HepG2 (cell line): ENCODE data around the gene PPIG. TPM values are rescaled to one million over a fixed set of nuclear protein-coding genes. Genes with fewer than 3 reads are reported as not detected.

Experiments
- FOXP1 ChIP-seq, 2 experiments: fragments of 450-650 bp in 1 of 2; IDR thresholded peaks; 2 replicates each; pipeline ENCODE4 v1.6.1; 2017 to 2018; ENCODE audit warnings: antibody characterized with exemption in 1 of 2
- MTF1 ChIP-seq: sonication (generic); formaldehyde crosslinking; IDR thresholded peaks from 2 replicates; pipeline ENCODE4 v1.5.0; 2020; ENCODE audit warnings: missing genetic modification reagents
- RARG ChIP-seq: sonication (generic); formaldehyde crosslinking; IDR thresholded peaks from 2 replicates; pipeline ENCODE4 v1.4.0; 2020; ENCODE audit warnings: low read depth, mild to moderate bottlenecking, missing genetic modification reagents
- REPIN1 ChIP-seq: sonication (generic); formaldehyde crosslinking; IDR thresholded peaks from 2 replicates; pipeline ENCODE4 v1.8.0; 2022; ENCODE audit warnings: missing genetic modification reagents, low read depth, mild to moderate bottlenecking, borderline replicate concordance
- SMAD1 ChIP-seq: sonication (generic); formaldehyde crosslinking; IDR thresholded peaks from 2 replicates; pipeline ENCODE4 v1.4.0; 2020; ENCODE audit warnings: missing genetic modification reagents, low read depth, mild to moderate bottlenecking, borderline replicate concordance
- TBX2 ChIP-seq: sonication (generic); formaldehyde crosslinking; IDR thresholded peaks from 2 replicates; pipeline ENCODE4 v1.5.0; 2020; ENCODE audit warnings: missing genetic modification reagents, mild to moderate bottlenecking, borderline replicate concordance
- YY1 ChIP-seq: IDR thresholded peaks from 2 replicates; pipeline ENCODE4 v1.6.1; 2011; ENCODE audit warnings: low read length, low read depth, moderate library complexity, mild to moderate bottlenecking; ENCODE audit not compliant: insufficient read depth, insufficient replicate concordance
- ZNF10 ChIP-seq: sonication (generic); formaldehyde crosslinking; IDR thresholded peaks from 2 replicates; pipeline ENCODE4 v1.4.0; 2020; ENCODE audit warnings: mild to moderate bottlenecking, low read depth, missing genetic modification reagents, borderline replicate concordance
- ZNF160 ChIP-seq: sonication (generic); formaldehyde crosslinking; IDR thresholded peaks from 2 replicates; pipeline ENCODE4 v1.8.0; 2022; ENCODE audit warnings: mild to moderate bottlenecking, inconsistent platforms, missing genetic modification reagents
- ZNF350 ChIP-seq: sonication (generic); formaldehyde crosslinking; IDR thresholded peaks from 2 replicates; pipeline ENCODE4 v1.4.0; 2020; ENCODE audit warnings: mild to moderate bottlenecking, low read depth, missing genetic modification reagents, borderline replicate concordance
- ZNF431 ChIP-seq: sonication (generic); formaldehyde crosslinking; IDR thresholded peaks from 2 replicates; pipeline ENCODE4 v1.9.0; 2022; ENCODE audit warnings: missing genetic modification reagents, low read depth, mild to moderate bottlenecking, borderline replicate concordance
- ZNF557 ChIP-seq: sonication (generic); formaldehyde crosslinking; IDR thresholded peaks from 2 replicates; pipeline ENCODE4 v1.4.0; 2020; ENCODE audit warnings: missing genetic modification reagents
- polyA plus RNA-seq, 8 experiments: library from polyadenylated mRNA; depleted of rRNA in 3 of 8; stranded (reverse) in 7 of 8; unstranded in 1 of 8; fragments of >200 nt; fragmentation: Illumina TruSeq in 4 of 8; extraction: Trizol in 4 of 8; gene quantifications; 2 replicates each; pipeline versions ENCODE4 v1.2.1 to v1.2.3, GENCODE V29; 2011 to 2016; ENCODE audit warnings: low read depth in 4 of 8, missing spikeins in 1 of 8, mixed read lengths in 1 of 8; ENCODE audit not compliant: insufficient read depth in 1 of 8
- total RNA-seq, 5 experiments: library from RNA; depleted of rRNA; stranded (reverse); fragments of >200 nt; fragmentation: Illumina TruSeq; extraction: Trizol; gene quantifications; 2 replicates each; pipeline ENCODE4 v1.2.3, GENCODE V29; 2016; ENCODE audit warnings: low read depth in 1 of 5
- TF ChIP-seq, protein P1 (sequence below): sonication (generic); formaldehyde crosslinking; IDR thresholded peaks from 2 replicates; pipeline ENCODE4 v1.4.0; 2020; ENCODE audit warnings: missing genetic modification reagents, borderline replicate concordance
- TF ChIP-seq, protein P2 (sequence below): sonication (generic); formaldehyde crosslinking; IDR thresholded peaks from 2 replicates; pipeline ENCODE4 v1.5.1; 2020; ENCODE audit warnings: missing genetic modification reagents, mild to moderate bottlenecking, borderline replicate concordance
- TF ChIP-seq, protein P3 (sequence below): sonication (generic); formaldehyde crosslinking; IDR thresholded peaks from 2 replicates; pipeline ENCODE4 v1.5.0; 2020; ENCODE audit warnings: mild to moderate bottlenecking, missing genetic modification reagents
- TF ChIP-seq, protein P4 (sequence below): sonication (generic); formaldehyde crosslinking; IDR thresholded peaks from 2 replicates; pipeline ENCODE4 v1.8.1; 2023; ENCODE audit warnings: mild to moderate bottlenecking, moderate library complexity, missing genetic modification reagents

Gene PPIG
- total and polyA plus RNA-seq, 2 of the 13 experiments (the other 11 are each of a cell fraction or from before 2014, with no cell fraction given), result 31.3 to 81.0 TPM

DNA sequence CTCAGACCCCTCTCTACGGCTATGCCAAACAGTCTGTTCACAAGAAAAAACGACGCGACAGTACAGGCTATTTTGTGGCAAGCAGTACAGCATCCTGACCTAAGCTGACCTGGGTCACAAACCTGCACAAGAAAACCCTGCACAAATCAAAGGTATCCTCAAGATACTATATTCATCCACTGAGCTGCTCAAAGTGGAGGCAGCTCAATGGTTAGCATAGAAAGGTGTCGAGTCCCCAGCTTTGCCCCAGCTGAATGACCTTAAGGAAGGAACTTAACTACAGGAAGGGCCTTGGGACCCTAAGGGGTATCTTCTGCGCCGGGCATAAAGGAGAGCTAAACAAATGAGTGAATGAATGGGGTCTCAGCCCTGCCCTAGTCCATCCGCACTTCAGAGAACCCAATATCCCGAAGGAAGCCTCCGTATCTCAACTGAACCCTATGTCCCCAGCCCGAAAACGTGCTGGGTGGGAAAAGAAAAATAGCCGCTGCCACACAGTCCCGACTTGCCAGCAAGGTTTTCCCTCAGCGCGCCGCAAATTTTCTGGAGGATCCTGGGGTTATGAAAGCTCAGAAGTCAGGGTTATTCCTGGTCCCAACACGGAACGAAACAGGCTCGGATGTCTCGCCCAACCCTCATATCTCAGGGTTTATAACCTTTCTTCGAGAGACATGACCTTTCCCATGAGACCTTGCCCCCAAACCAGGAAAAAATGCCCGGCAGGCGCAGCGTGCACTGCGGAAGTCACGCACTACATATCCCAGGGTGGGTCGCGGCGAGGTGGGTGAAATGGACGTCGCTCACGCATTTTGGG is 10.8 kb upstream of the PPIG start, which contains the start of gene FASTKD1 (continued):
- TF ChIP-seq, protein P1, sequence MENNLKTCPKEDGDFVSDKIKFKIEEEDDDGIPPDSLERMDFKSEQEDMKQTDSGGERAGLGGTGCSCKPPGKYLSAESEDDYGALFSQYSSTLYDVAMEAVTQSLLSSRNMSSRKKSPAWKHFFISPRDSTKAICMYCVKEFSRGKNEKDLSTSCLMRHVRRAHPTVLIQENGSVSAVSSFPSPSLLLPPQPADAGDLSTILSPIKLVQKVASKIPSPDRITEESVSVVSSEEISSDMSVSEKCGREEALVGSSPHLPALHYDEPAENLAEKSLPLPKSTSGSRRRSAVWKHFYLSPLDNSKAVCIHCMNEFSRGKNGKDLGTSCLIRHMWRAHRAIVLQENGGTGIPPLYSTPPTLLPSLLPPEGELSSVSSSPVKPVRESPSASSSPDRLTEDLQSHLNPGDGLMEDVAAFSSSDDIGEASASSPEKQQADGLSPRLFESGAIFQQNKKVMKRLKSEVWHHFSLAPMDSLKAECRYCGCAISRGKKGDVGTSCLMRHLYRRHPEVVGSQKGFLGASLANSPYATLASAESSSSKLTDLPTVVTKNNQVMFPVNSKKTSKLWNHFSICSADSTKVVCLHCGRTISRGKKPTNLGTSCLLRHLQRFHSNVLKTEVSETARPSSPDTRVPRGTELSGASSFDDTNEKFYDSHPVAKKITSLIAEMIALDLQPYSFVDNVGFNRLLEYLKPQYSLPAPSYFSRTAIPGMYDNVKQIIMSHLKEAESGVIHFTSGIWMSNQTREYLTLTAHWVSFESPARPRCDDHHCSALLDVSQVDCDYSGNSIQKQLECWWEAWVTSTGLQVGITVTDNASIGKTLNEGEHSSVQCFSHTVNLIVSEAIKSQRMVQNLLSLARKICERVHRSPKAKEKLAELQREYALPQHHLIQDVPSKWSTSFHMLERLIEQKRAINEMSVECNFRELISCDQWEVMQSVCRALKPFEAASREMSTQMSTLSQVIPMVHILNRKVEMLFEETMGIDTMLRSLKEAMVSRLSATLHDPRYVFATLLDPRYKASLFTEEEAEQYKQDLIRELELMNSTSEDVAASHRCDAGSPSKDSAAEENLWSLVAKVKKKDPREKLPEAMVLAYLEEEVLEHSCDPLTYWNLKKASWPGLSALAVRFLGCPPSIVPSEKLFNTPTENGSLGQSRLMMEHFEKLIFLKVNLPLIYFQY (CRISPR knock-in tag), result peak; percentile 50; the same call in 1 of the 2 replicates
- TF ChIP-seq ZNF350 (peak; percentile 96), FOXP1 (IDR thresholded peaks at IDR 0.05) (no peak), FOXP1 (CRISPR knock-in tag; IDR thresholded peaks at IDR 0.05) (peak; percentile 58), ZNF10 (CRISPR knock-in tag) (no peak), ZNF557 (CRISPR knock-in tag) (peak; percentile 62; the same call in 1 of the 2 replicates), REPIN1 (CRISPR knock-in tag) (peak; percentile 93), RARG (CRISPR knock-in tag) (no peak), TBX2 (CRISPR knock-in tag) (peak; percentile 89), MTF1 (CRISPR knock-in tag) (no peak; the same call in 1 of the 2 replicates), YY1 (peak; percentile 94), ZNF160 (CRISPR knock-in tag) (no peak), ZNF431 (no peak), SMAD1 (0 out of 2 replicates have a peak, but pooled peaks have one; percentile 77)
- TF ChIP-seq, protein P2, sequence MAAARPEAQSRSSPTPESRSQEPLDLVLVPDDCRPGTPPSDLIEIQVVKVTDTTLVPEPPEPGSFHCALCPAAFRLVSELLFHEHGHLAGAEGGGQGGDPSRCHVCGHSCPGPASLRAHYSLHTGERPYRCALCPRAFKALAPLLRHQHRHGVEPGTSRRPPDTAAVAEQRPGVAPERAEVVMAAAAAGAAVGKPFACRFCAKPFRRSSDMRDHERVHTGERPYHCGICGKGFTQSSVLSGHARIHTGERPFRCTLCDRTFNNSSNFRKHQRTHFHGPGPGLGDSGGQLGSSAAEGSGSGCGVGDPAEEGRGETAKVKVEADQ (CRISPR knock-in tag), result no peak
- TF ChIP-seq, protein P3, sequence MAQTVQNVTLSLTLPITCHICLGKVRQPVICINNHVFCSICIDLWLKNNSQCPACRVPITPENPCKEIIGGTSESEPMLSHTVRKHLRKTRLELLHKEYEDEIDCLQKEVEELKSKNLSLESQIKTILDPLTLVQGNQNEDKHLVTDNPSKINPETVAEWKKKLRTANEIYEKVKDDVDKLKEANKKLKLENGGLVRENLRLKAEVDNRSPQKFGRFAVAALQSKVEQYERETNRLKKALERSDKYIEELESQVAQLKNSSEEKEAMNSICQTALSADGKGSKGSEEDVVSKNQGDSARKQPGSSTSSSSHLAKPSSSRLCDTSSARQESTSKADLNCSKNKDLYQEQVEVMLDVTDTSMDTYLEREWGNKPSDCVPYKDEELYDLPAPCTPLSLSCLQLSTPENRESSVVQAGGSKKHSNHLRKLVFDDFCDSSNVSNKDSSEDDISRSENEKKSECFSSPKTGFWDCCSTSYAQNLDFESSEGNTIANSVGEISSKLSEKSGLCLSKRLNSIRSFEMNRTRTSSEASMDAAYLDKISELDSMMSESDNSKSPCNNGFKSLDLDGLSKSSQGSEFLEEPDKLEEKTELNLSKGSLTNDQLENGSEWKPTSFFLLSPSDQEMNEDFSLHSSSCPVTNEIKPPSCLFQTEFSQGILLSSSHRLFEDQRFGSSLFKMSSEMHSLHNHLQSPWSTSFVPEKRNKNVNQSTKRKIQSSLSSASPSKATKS, result no peak
- TF ChIP-seq, protein P4, sequence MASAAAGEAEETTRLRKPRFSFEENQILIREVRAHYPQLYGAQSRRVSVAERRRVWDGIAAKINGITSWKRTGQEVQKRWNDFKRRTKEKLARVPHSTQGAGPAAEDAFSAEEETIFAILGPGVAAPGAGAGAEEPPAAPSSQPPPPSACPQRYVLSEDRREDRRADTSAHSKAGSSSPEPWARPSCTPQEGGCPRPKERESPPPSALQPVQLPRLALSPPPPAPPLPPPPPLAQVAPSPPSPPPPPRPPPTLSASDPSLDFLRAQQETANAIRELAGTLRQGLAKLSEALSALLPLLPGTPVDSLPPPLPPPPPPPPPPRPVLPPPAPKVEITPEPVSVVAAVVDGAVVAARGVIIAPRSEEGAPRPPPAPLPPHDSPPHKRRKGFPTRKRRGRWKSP (CRISPR knock-in tag), result peak; percentile 76
